HG02981 (cell line): ENCODE data around the gene MTHFD1L.

ENCODE experiments used
- ATAC-seq: cut with Tn5 transposase; IDR thresholded peaks from one replicate; pipeline ENCODE4 v1.9.1; 2021; ENCODE audit warnings: mild to moderate bottlenecking, moderate library complexity; ENCODE audit not compliant: unreplicated experiment

MTHFD1L gene

GRCh38 chr6:151087861-151088598 lies 222.5 kb downstream of the MTHFD1L start:
- no peak for ATAC-seq

DNA sequence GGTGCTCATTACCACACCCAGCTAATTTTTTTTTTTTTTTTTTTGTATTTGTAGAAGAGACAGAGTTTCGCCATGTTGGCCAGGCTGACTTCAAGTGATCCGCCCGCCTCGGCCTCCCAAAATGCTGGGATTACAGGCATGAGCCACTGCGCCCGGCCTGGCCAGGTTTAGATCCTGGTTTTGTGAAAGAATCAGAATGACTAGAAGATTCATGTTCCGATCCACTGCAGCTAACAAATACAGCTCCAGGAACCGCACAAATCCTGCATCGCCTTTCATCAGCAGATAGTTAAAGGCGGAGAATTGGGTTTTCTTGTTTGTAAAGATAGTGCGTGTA lies 223.1 kb downstream of the MTHFD1L start:
- ATAC-seq: no peak

DNA sequence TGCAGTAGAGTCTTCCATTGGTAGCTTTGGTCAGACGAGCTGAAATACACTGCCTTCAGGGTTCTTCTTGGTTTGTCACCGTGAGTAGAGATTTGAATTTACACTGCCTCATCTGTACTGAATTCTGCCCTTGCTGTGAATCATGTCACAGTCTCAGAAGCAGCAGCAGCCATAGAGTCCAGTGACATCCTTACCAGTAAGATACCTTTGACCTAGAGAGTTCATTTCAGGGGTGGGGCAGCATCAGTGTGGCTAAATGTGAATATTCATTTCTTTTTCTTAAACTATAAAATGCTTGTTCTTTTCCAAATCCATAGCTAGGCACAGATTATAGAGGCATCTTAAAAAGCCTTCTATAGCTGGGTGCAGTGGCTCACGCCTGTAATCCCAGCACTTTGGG lies 223.5 kb downstream of the MTHFD1L start:
- no peak for ATAC-seq

DNA sequence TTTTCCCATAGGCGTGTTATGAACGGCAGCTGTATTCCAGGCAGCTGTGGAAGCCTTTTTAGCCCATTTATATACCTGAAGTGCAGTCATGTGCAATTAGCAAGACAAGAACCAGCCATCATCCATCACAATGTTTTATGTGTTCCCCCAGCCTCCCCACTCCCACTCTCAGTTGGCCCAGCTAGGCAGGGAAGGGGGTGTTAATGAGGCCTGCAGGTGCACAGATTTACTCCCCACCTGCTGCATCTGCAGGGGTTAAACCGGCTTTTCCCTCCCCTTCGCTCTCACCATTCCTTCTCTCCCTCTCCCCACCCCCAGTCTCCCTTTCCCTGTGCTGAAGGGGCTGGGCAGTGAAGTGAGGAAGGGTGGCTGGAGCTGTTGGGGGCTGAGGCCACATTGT lies 224.5 kb downstream of the MTHFD1L start:
- ATAC-seq: no peak

- no peak for ATAC-seq
These were observed 226.1 kb downstream of the MTHFD1L start for GRCh38 chr6:151091571-151091970.

- no peak for ATAC-seq
These were observed 227.1 kb downstream of the MTHFD1L start for GRCh38 chr6:151092591-151092990.

- ATAC-seq: no peak
These were observed 228.2 kb downstream of the MTHFD1L start for GRCh38 chr6:151093706-151094105.

GRCh38 chr6:151095538-151096254 lies 230.2 kb downstream of the MTHFD1L start:
- ATAC-seq: no peak

DNA sequence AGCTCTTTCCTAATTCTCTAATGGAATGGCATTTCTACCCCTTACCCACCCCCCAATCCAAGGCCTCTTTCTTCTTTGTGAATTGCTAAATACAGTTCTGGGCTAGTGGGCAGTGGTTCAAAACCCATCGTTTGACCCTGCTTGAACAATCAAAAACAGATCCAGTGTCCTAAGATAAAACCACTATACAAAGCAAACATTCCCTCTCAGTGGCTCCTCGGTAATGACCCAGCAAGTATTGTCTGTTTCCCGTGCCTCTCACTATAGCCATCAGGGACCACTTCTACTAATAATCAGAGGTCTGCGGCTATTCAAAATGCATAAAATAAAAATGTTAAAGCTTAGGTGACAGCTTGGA lies 230.7 kb downstream of the MTHFD1L start:
- no peak for ATAC-seq

GRCh38 chr6:151096691-151097606 lies 231.4 kb downstream of the MTHFD1L start:
- ATAC-seq: no peak

DNA sequence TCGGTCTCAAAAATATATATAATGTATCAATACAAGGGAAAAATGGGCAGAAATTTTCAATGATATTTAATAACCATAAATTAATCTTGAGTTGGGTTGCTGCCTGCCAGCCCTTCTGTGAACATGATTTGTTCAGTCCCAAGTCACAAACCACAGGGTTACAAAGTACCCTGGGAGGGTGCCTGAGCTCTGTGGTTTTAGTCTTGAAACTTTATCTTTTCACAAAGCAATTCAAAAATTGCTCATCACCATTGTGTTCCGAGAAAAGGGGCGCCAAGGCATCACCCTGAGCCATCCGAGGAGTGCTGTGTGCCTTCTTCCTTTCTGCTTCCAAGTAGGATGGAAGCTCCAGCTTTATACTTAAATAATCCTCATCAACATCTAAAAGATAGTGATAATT lies 232.7 kb downstream of the MTHFD1L start:
- no peak for ATAC-seq

- no peak for ATAC-seq
These were observed 234.8 kb downstream of the MTHFD1L start for GRCh38 chr6:151100326-151100725.

DNA sequence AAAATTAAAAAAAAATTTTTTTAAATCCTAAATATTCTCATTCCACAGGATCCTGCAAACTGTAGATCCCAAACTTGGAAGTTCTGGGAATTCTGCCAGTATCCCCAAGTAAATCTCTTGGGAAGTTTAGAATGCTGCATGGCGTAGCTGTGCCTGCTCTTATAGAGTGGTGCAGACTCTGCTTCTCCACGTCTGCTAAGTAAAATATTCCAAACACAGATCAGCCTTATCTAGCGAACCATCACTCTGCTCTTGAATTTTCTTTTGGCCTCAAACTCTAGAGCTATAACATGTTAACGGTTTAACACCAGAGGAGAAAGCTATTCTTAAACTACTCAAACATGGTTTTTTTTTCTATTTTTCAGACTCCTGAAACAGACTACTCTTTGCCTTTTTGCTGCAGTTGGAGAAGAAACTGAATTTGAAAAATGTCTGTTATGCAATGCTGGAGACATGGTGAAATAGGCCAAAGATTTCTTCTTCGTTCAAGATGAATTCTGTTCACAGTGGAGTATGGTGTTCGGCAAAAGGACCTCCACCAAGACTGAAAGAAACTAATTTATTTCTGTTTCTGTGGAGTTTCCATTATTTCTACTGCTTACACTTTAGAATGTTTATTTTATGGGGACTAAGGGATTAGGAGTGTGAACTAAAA lies 235.8 kb downstream of the MTHFD1L start:
- no peak for ATAC-seq

- no peak for ATAC-seq
These were observed 236.6 kb downstream of the MTHFD1L start for GRCh38 chr6:151101816-151102694.

DNA sequence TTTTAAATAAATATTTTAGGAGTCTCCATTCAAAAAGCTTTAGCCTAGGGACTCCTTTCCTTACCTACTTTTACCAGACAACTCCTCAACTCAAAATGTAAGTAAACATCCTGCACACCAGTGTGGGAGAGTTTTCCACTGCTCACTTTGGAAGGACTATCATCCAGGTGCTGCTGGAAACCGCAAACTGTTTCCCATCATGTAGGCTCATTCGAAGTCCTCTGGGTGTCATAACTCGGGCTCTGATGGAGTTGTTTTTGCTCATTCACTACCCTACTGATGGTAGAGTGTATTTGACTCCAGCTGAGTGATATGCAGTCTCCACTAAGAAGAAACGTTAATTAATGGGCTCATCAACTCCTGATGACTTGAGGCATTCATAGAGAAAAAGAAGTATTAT lies 237.8 kb downstream of the MTHFD1L start:
- ATAC-seq: no peak

DNA sequence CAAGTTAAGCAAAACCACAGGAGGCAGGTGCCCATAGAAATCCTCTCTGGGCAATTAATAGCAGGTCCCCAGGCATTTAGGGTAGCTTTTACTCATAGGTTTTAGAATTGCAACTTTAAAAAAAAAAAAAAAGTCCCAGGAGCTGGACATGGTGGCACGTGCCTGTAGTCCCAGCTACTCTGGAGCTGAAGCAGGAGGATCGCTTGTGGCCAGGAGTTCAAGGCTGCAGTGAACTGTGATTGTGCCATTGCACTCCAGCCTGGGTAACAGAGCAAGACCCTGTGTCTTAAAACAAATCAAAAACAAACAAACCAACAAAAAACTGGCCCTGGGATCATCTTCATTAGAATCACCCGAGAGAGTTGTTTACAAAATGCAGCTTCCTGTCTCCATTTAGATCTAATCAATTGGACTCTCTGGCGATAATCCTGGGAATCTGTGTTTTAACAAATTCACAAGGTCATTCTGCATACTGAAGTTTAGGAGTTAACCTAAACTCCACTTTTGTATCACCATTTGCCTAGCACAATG lies 242.5 kb downstream of the MTHFD1L start:
- ATAC-seq: no peak

DNA sequence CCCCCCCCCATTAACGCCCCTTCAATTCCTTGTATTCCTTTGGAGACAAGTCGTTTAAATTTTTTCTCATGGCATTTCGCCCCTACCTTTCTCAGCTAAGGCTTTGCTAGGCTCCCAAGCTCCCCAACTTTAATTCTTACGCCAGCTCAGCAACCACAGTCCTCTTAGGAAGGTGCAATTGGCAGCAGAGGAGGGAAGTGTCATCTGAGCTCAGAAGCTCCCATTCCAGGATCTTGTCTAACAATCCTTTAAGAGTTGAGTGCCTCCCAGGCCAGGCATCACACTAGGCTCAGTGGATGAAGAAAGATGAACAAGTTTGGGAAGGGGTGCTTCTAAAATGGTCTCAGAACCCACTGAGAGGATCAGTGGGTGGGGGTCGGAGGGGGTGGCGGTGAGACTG lies 243.0 kb downstream of the MTHFD1L start:
- ATAC-seq: no peak

DNA sequence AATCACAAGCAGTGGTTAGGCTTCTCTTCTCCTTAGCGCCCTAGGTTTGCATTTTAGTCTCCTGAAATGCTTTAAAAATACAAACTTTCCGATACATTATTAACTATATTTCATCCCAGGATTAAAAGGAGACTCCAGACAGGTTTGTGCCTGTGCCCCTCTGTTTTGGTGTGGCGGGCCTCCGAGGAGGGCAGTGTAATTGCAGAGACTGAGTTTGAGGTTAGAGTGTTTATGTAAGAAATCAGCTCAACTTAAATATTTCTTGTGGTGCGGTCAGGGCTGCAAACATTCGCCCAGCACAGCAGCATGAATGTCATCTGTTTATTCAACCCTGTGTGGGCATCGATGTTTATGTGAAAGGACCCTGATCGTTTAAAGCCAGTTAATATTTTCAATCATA lies 243.9 kb downstream of the MTHFD1L start:
- ATAC-seq: no peak

- ATAC-seq: no peak
These were observed 244.5 kb downstream of the MTHFD1L start for GRCh38 chr6:151109869-151110575.
